Measurements from ENCODE around the gene FOXP1. TPM values are rescaled to one million over a fixed set of nuclear protein-coding genes. Genes with fewer than 3 reads are reported as not detected.

FOXP1 gene
- total and polyA plus RNA-seq, 12 donors: 7.6 to 42.7 (median 24.3) TPM

DNA sequence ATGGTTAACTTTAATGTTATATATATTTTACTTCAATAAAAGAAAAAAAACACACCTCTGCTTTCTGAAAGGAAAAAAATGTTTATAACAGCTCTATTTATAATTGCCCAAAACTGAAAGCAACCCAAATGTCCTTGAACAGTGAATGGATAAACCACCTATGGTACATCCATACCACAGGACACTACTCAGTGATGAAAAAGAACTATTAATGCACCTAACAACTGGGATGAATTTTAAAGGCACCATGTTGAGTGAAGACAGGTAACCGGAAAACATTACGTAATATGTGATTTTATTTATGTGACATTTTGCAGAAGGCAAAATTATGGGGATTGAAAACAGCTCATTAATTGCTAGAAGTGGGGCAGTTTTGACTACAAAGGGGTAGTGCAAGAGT, 23.8 kb upstream of the FOXP1 start:
- no peak overlapping the region for H3K4me3 ChIP-seq
- no peaks in the 10 kb centered on the region for H3K9me3 ChIP-seq (replicated peaks in 1 of 3)
- H3K36me3 ChIP-seq (replicated peaks in 1 of 2): no peaks in the 10 kb centered on the region
- H3K4me1 ChIP-seq (replicated peaks in 1 of 2): no peaks in the 10 kb centered on the region
- intact Hi-C loops (cut with DNase I): no loop called here
- no peak for TF ChIP-seq POLR2A (IDR thresholded peaks at IDR 0.05)
- TF ChIP-seq, protein P1, sequence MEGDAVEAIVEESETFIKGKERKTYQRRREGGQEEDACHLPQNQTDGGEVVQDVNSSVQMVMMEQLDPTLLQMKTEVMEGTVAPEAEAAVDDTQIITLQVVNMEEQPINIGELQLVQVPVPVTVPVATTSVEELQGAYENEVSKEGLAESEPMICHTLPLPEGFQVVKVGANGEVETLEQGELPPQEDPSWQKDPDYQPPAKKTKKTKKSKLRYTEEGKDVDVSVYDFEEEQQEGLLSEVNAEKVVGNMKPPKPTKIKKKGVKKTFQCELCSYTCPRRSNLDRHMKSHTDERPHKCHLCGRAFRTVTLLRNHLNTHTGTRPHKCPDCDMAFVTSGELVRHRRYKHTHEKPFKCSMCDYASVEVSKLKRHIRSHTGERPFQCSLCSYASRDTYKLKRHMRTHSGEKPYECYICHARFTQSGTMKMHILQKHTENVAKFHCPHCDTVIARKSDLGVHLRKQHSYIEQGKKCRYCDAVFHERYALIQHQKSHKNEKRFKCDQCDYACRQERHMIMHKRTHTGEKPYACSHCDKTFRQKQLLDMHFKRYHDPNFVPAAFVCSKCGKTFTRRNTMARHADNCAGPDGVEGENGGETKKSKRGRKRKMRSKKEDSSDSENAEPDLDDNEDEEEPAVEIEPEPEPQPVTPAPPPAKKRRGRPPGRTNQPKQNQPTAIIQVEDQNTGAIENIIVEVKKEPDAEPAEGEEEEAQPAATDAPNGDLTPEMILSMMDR (IDR thresholded peaks at IDR 0.05): no peak
- no peak overlapping the region for H3K27ac ChIP-seq
- 89 to 94% (median 93%) methylated on average over 2 of the region's 2 CpGs for WGBS, 4 donors
- DNase-seq: no peak
- no peaks in the 10 kb centered on the region for H3K27me3 ChIP-seq

DNA sequence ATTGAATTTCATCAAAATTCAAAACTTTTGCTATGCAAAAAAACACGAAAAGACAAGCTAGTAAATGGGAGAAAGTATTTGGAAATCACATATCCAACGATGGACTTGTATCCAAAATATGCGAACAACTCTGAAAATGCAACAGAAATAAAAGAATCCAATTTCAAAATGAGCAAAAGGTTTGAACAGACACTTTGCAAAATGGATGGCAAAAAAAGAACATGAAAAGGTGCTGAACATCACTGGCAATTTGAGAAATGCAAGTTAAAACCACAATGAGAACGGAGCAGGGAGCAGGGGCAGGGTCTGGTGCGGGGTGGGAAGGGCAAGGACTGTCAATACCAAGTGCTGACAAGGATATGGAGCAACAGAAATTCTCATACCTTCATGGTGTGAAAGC, 23.1 kb upstream of the FOXP1 start:
- no peaks in the 10 kb centered on the region for H3K4me1 ChIP-seq (replicated peaks in 1 of 2)
- TF ChIP-seq, protein P1 (IDR thresholded peaks at IDR 0.05): no peak
- no peak for TF ChIP-seq POLR2A (IDR thresholded peaks at IDR 0.05)
- H3K9me3 ChIP-seq (replicated peaks in 1 of 3): no peaks in the 10 kb centered on the region
- H3K36me3 ChIP-seq (replicated peaks in 1 of 2): no peaks in the 10 kb centered on the region
- no peak for DNase-seq
- 71 to 83% (median 72%) methylated on average over 5 of the region's 5 CpGs for WGBS, 4 donors
- no peaks in the 10 kb centered on the region for H3K27me3 ChIP-seq
- intact Hi-C loops (cut with DNase I): no loop called here
- H3K27ac ChIP-seq: no peak overlapping the region
- no peak overlapping the region for H3K4me3 ChIP-seq

DNA sequence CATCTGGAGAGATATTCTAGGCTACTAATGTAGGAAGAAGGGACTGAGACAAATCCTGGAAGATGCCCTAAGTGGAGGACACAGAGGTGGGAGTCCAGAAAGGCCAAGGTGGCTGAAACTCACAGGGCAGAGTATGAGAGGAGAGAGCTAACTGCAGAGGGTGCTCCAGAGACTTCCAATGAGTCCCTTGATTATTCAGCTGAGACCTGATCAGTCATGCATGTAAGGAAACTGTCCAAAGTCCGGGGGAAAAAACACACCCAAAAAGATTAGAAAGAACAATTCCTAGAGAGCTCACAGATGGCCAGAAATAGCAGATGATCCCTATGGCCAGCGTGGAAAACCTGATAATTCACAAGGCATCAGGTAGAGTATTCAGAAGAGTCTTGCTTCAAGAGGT, 18.7 kb upstream of the FOXP1 start:
- Histone ChIP-seq H3K9me3 (replicated peaks in 1 of 3) (no peaks in the 10 kb centered on the region), H3K27ac (no peak overlapping the region), H3K4me1 (replicated peaks in 1 of 2) (no peaks in the 10 kb centered on the region), H3K27me3 (no peaks in the 10 kb centered on the region), H3K4me3 (no peak overlapping the region), H3K36me3 (replicated peaks in 1 of 2) (no peaks in the 10 kb centered on the region)
- 69 to 80% (median 72%) methylated on average over 2 of the region's 2 CpGs for WGBS, 4 donors
- intact Hi-C loops (cut with DNase I): no loop called here
- DNase-seq: no peak
- TF ChIP-seq, protein P1 (IDR thresholded peaks at IDR 0.05): no peak
- TF ChIP-seq POLR2A (IDR thresholded peaks at IDR 0.05): no peak

DNA sequence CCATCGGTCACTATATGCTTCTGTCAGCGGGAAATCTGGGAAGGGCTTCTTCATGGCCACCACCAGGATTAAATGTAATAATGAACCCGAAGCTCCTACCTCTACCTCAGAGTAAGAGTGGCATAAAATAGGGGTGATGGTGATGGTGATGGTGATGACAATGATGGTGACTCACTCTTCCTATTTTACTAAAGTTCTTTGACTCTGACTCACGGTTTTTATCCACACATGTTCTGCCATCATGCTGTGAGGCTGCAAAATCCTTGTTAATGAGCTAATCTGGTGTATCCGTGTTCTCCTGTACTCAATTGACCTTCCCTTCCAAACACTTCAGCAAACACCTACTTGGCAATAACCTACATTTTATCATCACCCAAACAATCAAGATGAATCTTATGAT, 18.3 kb upstream of the FOXP1 start:
- Histone ChIP-seq H3K9me3 (replicated peaks in 1 of 3) (no peaks in the 10 kb centered on the region), H3K4me1 (replicated peaks in 1 of 2) (no peaks in the 10 kb centered on the region), H3K27ac (no peak overlapping the region), H3K4me3 (no peak overlapping the region), H3K36me3 (replicated peaks in 1 of 2) (no peaks in the 10 kb centered on the region), H3K27me3 (no peaks in the 10 kb centered on the region)
- TF ChIP-seq POLR2A (IDR thresholded peaks at IDR 0.05): no peak
- TF ChIP-seq, protein P1 (IDR thresholded peaks at IDR 0.05): no peak
- WGBS, 4 donors: 83 to 90% (median 87%) methylated on average over 5 of the region's 5 CpGs
- intact Hi-C loops (cut with DNase I): no loop called here
- DNase-seq: no peak

Measured in adrenal gland (tissue), 12 donors.